ENCODE data around the gene FOXP3. TPM values are rescaled to one million over a fixed set of nuclear protein-coding genes. Genes with fewer than 3 reads are reported as not detected.

Gene FOXP3
- total RNA-seq, 1 experiment from 2014 or later: 0.15 TPM

DNA sequence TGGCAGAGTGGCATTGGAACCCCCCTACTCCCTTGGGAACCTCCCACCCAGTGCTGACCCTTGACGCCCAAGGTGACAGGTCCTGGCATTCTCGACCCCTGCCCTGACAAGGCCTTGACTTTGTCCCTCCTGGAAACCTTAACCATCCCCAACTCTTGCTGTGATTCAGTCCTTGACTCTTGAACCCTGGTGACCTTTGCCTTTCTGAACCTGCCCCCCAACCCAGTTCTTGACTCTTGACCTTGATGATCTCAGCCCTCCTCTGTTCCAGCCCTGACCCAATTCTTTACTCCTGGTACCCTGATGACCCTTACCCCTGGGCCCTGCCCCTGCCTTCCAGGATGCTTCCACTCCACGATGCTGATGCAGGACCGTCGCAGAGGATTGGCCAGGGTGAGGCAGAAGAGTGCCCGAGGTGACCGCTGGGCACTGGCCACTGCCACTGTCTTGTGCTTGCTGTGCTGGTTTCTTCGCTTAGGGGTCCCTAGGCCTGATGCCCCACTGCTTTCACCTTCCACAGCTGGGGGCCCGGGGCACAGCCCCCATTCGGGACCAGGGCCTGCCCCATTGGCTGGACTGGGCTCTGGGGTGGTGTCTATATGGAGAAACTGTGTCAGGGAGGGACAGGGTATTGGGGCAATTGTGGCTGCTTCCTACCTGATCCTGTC, 33.0 kb downstream of the FOXP3 start:
- Histone ChIP-seq H3K9ac (ENCODE audit: low read length) (no peak overlapping the region), H3K9me3 (ENCODE audit: control insufficient read depth in 1 of 2, insufficient read depth in 1 of 2, low read depth in 1 of 2, low read length in 2 of 2) (no peaks in the 10 kb centered on the region), H3K4me3 (replicated peaks in 1 of 2; ENCODE audit: low read depth in 1 of 2, low read length in 2 of 2) (no peak overlapping the region), H3K4me1 (ENCODE audit: control insufficient read depth in 1 of 2, insufficient read depth in 2 of 2, low read length in 2 of 2) (no peaks in the 10 kb centered on the region), H3K9me2 (ENCODE audit: insufficient read depth) (no peaks in the 10 kb centered on the region), H3K27me3 (ENCODE audit: insufficient read depth, low read length) (no peaks in the 10 kb centered on the region), H3K79me2 (ENCODE audit: insufficient read depth, low read length) (no peaks in the 10 kb centered on the region), H3K36me3 (ENCODE audit: control insufficient read depth in 1 of 2, insufficient read depth in 2 of 2, low read length in 2 of 2) (no peaks in the 10 kb centered on the region), H4K20me1 (ENCODE audit: insufficient read depth) (no peaks in the 10 kb centered on the region), H3K4me2 (ENCODE audit: low read length) (no peak overlapping the region), H3K27ac (ENCODE audit: low read depth, low read length) (no peak overlapping the region), H2AFZ (ENCODE audit: low read depth, low read length, poor library complexity, severe bottlenecking) (no peak overlapping the region)
- ChIA-PET POLR2A (no interaction called here), RAD21 (ENCODE audit: low non-redundant PET in 1 of 2, low total read pairs in 2 of 2, uncharacterized antibody in 2 of 2, unreplicated experiment in 2 of 2) (no interaction called here), CTCF (no interaction called here)
- ATAC-seq: no peak
- no peak for DNase-seq (ENCODE audit: low read depth, low spot score)
- no TSS peak for BruUV-seq (replicated peaks)
- TF ChIP-seq FOSL1 (IDR thresholded peaks at IDR 0.05; ENCODE audit: low read depth): no peak
- intact Hi-C loops (cut with micrococcal nuclease): no loop called here

DNA sequence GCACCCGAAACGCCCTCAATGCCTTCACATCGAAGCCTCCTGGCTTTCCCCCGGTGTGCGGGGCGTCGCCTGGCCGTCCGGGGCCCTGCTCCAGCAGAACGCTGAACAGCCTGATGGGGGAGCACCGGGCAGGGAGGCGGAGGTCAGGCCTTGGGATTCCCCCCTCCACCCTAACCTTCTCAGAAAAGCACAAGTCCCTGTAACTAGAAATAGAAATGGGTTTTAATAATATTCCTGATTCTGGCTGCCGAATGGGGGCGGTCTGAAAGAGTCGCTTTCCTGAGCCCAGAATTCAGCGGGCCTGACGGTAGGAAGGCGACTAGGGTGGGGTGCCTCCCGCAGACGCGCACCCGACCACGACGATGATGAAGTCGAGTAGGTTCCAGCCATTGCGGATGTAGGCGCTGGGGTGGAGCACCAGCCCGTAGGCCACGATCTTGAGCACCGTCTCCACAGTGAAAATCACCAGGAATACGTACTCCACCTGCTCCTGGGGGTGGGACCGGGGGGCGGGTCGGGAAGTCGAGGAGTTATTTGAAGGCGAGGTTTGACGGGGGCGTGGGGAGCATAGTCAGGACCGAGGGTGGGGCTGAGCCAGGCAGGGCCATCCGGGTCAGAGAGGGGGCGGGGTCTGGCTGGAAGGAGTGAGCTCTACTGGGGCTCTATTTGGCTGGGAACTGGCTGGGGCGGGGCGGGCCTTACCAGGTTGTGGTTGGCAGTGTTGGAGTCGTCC, 33.8 kb downstream of the FOXP3 start:
- no peaks in the 10 kb centered on the region for H3K9me2 ChIP-seq (ENCODE audit: insufficient read depth)
- CTCF ChIA-PET: no interaction called here
- intact Hi-C loops (cut with micrococcal nuclease): no loop called here
- BruUV-seq (replicated peaks): no TSS peak
- no peaks in the 10 kb centered on the region for H4K20me1 ChIP-seq (ENCODE audit: insufficient read depth)
- no peak overlapping the region for H2AFZ ChIP-seq (ENCODE audit: low read depth, low read length, poor library complexity, severe bottlenecking)
- no peak overlapping the region for H3K4me2 ChIP-seq (ENCODE audit: low read length)
- TF ChIP-seq CEBPB (IDR thresholded peaks at IDR 0.05; ENCODE audit: low read depth) (no peak), JUND (IDR thresholded peaks at IDR 0.05) (no peak), TCF7L2 (IDR thresholded peaks at IDR 0.05; ENCODE audit: borderline replicate concordance, extremely low read depth, insufficient read depth, insufficient read length) (no peak), RAD21 (IDR thresholded peaks at IDR 0.05; ENCODE audit: low read depth) (no peak), POLR2A (IDR thresholded peaks at IDR 0.05; ENCODE audit: borderline replicate concordance, extremely low read depth, insufficient read depth, insufficient read length) (no peak), ZFX (IDR thresholded peaks at IDR 0.05) (no peak), EZH2 (IDR thresholded peaks at IDR 0.05) (no peak)
- TF ChIP-seq, protein P1, sequence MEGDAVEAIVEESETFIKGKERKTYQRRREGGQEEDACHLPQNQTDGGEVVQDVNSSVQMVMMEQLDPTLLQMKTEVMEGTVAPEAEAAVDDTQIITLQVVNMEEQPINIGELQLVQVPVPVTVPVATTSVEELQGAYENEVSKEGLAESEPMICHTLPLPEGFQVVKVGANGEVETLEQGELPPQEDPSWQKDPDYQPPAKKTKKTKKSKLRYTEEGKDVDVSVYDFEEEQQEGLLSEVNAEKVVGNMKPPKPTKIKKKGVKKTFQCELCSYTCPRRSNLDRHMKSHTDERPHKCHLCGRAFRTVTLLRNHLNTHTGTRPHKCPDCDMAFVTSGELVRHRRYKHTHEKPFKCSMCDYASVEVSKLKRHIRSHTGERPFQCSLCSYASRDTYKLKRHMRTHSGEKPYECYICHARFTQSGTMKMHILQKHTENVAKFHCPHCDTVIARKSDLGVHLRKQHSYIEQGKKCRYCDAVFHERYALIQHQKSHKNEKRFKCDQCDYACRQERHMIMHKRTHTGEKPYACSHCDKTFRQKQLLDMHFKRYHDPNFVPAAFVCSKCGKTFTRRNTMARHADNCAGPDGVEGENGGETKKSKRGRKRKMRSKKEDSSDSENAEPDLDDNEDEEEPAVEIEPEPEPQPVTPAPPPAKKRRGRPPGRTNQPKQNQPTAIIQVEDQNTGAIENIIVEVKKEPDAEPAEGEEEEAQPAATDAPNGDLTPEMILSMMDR (IDR thresholded peaks at IDR 0.05 in 2 of 3, conservative IDR thresholded peaks at IDR 0.05 in 1 of 3; ENCODE audit: borderline replicate concordance in 1 of 3, insufficient read depth in 1 of 3, low read depth in 2 of 3, low read length in 2 of 3): no peak
- TF ChIP-seq, protein P2, sequence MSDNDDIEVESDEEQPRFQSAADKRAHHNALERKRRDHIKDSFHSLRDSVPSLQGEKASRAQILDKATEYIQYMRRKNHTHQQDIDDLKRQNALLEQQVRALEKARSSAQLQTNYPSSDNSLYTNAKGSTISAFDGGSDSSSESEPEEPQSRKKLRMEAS (IDR thresholded peaks at IDR 0.05): no peak
- TF ChIP-seq, protein P3, sequence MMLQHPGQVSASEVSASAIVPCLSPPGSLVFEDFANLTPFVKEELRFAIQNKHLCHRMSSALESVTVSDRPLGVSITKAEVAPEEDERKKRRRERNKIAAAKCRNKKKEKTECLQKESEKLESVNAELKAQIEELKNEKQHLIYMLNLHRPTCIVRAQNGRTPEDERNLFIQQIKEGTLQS (IDR thresholded peaks at IDR 0.05): no peak
- TF ChIP-seq, protein P4, sequence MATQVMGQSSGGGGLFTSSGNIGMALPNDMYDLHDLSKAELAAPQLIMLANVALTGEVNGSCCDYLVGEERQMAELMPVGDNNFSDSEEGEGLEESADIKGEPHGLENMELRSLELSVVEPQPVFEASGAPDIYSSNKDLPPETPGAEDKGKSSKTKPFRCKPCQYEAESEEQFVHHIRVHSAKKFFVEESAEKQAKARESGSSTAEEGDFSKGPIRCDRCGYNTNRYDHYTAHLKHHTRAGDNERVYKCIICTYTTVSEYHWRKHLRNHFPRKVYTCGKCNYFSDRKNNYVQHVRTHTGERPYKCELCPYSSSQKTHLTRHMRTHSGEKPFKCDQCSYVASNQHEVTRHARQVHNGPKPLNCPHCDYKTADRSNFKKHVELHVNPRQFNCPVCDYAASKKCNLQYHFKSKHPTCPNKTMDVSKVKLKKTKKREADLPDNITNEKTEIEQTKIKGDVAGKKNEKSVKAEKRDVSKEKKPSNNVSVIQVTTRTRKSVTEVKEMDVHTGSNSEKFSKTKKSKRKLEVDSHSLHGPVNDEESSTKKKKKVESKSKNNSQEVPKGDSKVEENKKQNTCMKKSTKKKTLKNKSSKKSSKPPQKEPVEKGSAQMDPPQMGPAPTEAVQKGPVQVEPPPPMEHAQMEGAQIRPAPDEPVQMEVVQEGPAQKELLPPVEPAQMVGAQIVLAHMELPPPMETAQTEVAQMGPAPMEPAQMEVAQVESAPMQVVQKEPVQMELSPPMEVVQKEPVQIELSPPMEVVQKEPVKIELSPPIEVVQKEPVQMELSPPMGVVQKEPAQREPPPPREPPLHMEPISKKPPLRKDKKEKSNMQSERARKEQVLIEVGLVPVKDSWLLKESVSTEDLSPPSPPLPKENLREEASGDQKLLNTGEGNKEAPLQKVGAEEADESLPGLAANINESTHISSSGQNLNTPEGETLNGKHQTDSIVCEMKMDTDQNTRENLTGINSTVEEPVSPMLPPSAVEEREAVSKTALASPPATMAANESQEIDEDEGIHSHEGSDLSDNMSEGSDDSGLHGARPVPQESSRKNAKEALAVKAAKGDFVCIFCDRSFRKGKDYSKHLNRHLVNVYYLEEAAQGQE (IDR thresholded peaks at IDR 0.05; ENCODE audit: low read depth): no peak
- RAD21 ChIA-PET (ENCODE audit: low non-redundant PET in 1 of 2, low total read pairs in 2 of 2, uncharacterized antibody in 2 of 2, unreplicated experiment in 2 of 2): no interaction called here
- H3K79me2 ChIP-seq (ENCODE audit: insufficient read depth, low read length): no peaks in the 10 kb centered on the region
- no peak overlapping the region for H3K4me3 ChIP-seq (replicated peaks in 1 of 2; ENCODE audit: low read depth in 1 of 2, low read length in 2 of 2)
- H3K27me3 ChIP-seq (ENCODE audit: insufficient read depth, low read length): no peaks in the 10 kb centered on the region
- no peaks in the 10 kb centered on the region for H3K9me3 ChIP-seq (ENCODE audit: control insufficient read depth in 1 of 2, insufficient read depth in 1 of 2, low read depth in 1 of 2, low read length in 2 of 2)
- peak; percentile 28; the same call in 1 of the 2 replicates for ATAC-seq
- POLR2A ChIA-PET: no interaction called here
- H3K9ac ChIP-seq (ENCODE audit: low read length): no peak overlapping the region
- no peaks in the 10 kb centered on the region for H3K36me3 ChIP-seq (ENCODE audit: control insufficient read depth in 1 of 2, insufficient read depth in 2 of 2, low read length in 2 of 2)
- no peaks in the 10 kb centered on the region for H3K4me1 ChIP-seq (ENCODE audit: control insufficient read depth in 1 of 2, insufficient read depth in 2 of 2, low read length in 2 of 2)
- no peak overlapping the region for H3K27ac ChIP-seq (ENCODE audit: low read depth, low read length)
- DNase-seq (ENCODE audit: low read depth, low spot score): no peak

All from HCT116 (cell line).